Skeletal muscle satellite cell (primary cell): ENCODE data around the gene RBFOX2.

Experiments used
- H3K27me3 ChIP-seq: 2 replicates; pipeline ENCODE4 v1.7.0; 2013; ENCODE audit warnings: low read length; ENCODE audit not compliant: control insufficient read depth, insufficient read depth
- H3K36me3 ChIP-seq: 2 replicates; pipeline ENCODE4 v1.7.0; 2013; ENCODE audit warnings: mild to moderate bottlenecking, control low read depth, low read length; ENCODE audit not compliant: insufficient read depth
- H3K4me1 ChIP-seq: 2 replicates; pipeline ENCODE4 v1.7.0; 2013; ENCODE audit warnings: low read length; ENCODE audit not compliant: control insufficient read depth, insufficient read depth
- H3K4me2 ChIP-seq: 2 replicates; pipeline ENCODE4 v1.7.0; 2013; ENCODE audit warnings: mild to moderate bottlenecking, low read length
- H3K4me3 ChIP-seq: 2 replicates; pipeline ENCODE4 v1.7.0; 2013; ENCODE audit warnings: low read length
- H3K9ac ChIP-seq: 2 replicates; pipeline ENCODE4 v1.7.0; 2013; ENCODE audit warnings: mild to moderate bottlenecking, low read depth, low read length, moderate library complexity
- H3K9me3 ChIP-seq: replicated peaks from 2 replicates; pipeline ENCODE4 v1.7.0; 2013; ENCODE audit warnings: mild to moderate bottlenecking, control low read depth, low read length

Gene RBFOX2

GRCh38 chr22:35688913-35689675 is 339.5 kb downstream of the RBFOX2 start:
- Histone ChIP-seq H3K9ac (no peak overlapping the region), H3K4me2 (no peak overlapping the region), H3K27me3 (no peaks in the 10 kb centered on the region), H3K36me3 (no peaks in the 10 kb centered on the region), H3K4me1 (no peaks in the 10 kb centered on the region), H3K9me3 (no peaks in the 10 kb centered on the region), H3K4me3 (no peak overlapping the region)
